HG02970 (cell line): ENCODE results near the gene SRSF8.

ENCODE experiments used
- ATAC-seq: cut with Tn5 transposase; IDR thresholded peaks from one replicate; pipeline ENCODE4 v1.9.1; 2021; ENCODE audit warnings: mild to moderate bottlenecking, moderate library complexity, moderate number of reproducible peaks; ENCODE audit not compliant: unreplicated experiment, low FRiP score

SRSF8 gene

DNA sequence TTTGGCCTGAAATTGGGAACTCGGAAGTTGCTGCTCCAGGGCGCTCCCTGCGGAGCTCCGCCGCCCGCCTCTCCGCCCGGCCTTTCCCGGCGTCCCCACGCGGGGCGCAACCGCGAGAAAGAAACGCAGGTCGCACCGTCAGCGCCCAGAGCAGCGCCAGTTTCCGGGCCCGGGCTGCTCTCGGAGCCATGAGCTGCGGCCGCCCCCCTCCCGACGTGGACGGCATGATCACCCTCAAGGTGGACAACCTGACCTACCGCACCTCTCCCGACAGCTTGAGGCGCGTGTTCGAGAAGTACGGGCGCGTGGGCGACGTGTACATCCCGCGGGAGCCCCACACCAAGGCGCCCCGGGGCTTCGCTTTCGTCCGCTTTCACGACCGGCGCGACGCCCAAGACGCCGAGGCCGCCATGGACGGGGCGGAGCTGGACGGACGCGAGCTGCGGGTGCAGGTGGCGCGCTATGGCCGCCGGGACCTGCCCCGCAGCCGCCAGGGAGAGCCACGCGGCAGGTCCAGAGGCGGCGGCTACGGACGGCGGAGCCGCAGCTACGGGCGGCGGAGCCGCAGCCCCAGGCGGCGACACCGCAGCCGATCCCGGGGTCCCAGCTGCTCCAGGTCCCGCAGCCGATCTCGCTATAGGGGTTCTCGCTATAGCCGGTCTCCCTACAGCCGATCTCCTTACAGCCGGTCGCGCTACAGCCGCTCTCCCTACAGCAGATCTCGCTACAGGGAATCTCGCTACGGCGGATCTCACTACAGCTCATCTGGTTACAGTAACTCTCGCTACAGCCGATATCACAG, 521 bp downstream of the SRSF8 start:
- peak; percentile 72 for ATAC-seq

DNA sequence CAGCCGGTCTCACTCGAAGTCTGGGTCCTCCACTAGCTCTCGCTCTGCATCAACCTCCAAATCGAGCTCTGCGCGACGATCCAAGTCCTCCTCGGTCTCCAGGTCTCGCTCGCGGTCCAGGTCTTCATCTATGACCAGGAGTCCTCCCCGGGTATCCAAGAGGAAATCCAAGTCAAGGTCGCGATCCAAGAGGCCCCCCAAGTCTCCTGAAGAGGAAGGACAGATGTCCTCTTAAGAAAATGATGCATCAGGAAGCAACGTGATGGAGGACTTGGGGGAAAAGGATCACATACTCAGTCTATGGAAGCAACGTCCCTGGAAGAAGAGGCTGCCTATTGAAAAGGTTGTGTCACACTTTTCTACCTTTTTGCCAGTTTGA, 1.1 kb downstream of the SRSF8 start:
- ATAC-seq: no peak

DNA sequence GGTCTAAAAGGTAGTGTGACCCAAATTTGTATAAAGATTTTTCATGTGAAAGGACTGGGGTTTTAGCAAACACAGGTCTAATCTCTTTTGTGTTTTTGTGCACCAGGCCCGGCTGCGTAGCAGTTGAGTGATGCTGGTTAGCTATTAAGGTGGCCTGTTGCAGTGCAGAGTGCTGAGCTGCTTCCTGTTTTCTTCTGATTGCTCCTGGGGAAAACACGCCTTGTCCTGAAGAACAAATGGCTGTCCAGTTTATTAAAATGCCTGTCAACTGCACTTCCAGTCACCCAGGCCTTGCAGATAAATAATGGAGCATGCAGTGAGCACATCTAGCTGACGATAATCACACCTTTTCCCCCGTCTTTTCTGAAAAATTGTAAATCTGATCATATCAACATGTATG, 1.8 kb downstream of the SRSF8 start:
- ATAC-seq: peak; percentile 50

DNA sequence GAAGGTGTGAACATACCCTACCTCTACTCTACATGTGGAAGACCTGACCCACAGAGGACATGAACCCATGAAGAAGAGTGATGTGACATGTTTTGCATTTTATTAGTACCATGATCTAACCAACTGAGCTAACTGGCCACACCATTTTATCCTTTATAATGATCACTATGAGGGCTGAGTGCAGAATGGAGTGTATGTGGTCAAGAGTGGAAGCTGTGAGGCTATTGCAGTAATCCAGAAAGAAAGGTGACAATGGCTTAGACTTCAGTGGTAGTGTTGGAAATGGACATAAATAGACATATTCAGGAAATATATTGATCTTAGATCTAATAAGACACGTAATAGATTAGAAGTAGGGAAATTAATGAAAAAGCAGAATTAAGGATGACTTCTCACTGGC, 3.8 kb downstream of the SRSF8 start:
- ATAC-seq: no peak

DNA sequence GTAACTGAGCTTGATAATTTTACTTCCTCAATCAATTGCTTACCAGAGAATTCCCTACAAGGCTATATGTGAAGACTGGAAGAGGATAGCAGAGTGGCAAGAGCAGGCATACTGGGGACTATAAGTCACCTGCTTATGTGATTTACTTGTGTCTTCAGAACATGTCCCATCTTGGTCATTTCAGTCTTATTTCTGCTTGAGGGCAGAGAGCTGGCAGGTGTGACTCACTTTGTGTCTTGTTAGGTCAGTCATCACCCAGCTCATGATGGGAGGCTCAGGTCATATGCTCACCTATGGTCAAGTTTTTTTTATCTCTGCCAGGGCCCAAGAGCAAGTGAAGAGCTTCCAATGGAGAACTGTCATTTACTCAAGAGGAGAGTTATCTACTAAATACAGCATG, 6.2 kb downstream of the SRSF8 start:
- no peak for ATAC-seq

DNA sequence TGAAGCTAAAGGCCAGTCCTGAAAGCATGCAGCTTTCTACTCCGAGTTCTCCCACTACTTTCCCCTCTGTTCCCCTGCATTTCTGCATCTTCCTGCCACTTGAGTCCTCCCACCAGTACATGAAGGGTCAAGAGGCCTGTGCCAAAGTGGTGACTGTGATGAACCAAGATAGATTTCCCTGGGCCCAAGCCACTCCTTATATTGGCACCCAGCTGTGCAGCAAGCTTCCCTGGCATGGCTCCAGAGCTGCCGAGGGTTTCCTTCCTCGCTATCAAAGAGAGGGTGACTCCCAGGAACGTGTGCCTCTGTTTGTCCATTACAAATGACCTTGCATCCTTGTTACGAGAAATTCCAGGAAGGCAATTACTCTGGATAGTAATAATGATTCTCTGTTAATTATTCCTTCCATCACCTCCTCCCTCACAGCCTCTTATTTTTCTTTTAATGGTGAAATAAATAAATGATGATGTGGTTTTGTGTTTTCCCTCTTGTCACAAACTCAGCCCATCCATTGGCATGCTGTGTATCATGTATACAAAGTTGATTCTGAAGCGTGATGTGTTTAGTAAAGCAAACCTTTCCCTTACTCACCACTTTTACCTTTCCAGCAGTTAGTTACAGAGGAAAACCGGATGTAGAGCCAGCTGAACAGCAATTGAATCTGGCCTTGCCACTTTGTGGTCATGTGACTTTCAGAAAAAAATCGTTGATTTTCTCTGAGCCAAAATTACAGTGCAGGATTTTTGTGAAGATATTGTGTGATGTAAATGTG, 8.3 kb downstream of the SRSF8 start:
- no peak for ATAC-seq

DNA sequence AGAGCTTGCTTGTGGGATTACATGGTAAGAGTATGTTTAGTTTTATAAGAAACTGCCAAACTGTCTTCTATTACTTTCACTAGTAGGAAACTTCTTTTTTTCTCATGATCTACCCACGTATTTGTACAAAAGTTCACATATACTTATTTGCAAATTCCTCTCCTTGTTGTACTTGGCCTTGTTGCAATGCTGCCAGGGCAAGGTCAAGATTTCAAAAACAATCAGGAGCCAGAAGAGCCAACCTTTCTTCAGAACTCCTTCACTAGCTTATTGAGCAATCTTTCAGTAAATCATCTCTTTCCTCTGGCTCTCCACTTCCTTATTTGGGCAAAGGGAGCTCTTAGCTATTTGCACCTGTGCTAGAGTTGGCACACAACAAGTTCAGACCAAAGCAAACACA, 9.7 kb downstream of the SRSF8 start:
- ATAC-seq: no peak

DNA sequence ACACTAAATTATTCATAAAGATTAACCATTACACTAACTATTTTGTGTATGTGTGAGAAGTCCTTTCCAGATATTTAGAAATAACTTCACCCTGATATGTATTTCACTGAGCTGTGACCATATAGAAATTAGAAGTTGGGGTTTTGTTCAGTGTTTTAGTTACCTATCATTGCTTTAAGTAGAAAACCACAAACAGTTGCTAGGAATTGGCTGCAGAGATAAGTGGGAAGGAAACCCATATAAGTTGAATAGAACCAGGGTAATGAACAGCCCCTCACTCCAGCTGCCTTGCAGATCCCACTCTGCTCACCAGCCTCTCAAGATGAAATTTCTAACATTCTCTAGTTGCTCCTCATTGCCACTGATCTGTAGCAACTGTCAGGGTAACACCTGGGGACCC, 10.3 kb downstream of the SRSF8 start:
- ATAC-seq: no peak

DNA sequence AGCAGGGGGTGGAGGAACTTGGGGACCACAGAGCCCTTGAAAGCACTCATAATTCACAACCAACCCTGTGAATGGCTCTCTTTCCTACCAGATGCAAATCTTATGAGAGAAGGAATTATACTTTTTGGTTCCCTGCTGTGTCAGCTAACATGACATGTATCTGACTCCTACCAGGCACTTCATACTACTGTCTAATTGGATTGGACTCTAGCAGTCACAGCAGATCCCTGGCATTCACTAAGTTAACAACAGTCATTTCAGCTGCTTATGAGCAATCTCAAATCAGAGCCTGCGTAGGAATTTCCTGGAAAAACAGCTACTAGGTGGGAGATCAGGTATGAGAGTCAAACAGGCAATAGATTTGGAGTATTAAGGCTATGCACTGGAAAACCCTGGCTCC, 11.8 kb downstream of the SRSF8 start:
- no peak for ATAC-seq

DNA sequence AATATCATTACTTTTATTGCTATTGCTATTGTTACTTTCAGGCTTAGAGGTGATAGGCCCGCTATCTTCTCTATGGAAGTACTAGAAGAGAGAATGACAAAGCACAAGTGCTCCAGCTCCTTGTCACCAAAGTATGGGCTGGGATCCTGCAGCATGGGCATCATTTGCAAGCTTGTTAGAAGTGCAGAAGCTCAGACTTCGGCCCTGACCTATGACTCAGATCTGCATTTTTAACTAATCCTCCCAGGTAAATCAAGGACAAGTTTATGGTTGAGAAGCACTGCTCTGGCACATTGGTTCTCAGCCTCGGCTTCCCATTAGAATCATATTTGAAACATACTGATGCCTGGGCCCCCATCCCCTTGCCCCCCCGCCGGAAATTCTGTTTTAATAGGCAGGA, 14.3 kb downstream of the SRSF8 start:
- no peak for ATAC-seq

DNA sequence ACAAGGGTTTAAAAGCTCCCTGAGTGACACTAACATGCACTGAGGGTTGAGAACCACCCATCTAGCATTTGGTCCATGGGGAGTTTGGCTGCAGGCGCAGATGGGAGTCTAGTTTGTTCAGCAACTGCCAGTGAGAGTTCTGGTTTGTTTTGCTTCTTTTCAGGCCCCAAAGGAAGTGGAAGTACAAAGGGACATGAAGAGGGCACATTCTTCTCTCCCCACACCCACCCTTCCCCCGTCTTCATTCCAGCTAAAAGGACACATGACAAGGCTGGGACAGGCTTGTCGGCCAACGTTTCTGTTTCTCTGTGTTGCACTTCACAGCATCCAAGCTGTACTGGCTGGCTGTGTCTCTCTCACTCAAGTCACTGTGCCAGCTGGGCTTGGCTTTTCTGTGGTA, 14.7 kb downstream of the SRSF8 start:
- ATAC-seq: no peak

DNA sequence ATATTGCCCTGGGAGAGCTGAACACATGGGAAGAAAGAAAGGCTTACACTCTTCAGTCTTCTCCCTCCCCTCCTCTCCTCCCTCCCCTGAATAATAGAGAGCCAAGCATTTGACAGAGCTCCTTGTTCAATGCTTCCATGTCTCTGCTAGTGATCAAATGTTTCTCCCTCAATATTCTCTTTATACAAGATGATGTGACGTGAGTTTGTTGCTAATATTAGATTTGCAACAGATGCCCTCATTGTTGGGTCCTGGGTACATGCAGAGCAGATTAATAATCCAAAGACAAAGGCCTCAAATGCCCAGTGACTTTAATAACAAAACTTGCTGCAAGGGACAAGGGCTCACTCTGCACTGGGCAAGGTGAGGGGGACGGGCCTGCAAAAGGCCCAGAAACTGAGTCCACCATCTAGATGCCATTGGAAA, 15.9 kb downstream of the SRSF8 start:
- ATAC-seq: no peak

DNA sequence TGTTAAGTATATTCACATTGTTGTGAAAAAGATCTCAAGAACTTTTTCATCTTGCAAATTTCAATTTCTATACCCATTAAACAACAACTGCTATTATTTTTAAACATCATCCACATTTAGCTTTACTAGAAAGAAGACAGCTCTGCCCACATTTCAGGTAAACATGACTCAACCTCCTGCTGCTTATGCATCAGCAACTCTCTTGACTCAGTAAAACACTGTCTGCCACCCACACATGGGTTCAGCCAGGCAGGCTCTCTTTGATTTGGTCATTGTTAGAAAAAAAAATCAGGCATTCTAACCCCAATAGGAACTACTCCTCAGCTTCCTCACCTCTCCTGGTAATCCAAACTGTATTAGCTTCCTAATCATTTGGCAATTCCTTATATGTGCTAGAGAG, 17.8 kb downstream of the SRSF8 start:
- ATAC-seq: no peak

DNA sequence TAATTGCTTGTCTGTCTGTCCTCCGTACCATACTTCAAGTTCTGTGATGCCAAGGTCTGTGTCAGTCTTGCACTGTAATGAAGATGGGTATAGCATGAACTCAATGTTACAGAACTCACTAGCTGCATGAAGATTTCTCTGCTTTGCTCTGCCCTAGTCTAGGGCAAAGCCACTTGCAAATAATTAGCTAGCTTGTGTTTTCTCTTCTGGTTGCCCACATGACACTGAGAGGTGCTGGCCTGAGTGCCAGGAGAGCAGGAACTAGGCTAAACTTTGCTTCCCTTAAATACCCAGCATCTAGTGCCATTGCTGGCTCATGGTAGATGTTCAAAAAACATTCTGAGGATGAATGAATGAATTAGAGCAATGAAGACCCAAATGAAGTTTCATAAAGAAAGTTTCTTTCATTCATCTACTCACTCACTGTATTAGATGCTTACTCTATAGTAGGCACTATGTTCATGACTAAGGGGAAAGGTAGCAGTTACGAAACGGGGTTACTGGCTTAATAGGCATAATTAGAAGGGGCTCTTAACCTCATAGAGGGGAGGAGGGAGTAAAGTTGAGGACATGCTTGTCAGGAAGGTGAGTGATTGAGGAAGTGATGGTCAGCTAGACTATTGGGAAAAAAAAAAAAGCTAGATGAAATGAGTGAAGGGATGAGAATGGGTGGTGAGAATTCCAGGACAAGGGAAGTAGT, 18.5 kb downstream of the SRSF8 start:
- ATAC-seq: no peak

DNA sequence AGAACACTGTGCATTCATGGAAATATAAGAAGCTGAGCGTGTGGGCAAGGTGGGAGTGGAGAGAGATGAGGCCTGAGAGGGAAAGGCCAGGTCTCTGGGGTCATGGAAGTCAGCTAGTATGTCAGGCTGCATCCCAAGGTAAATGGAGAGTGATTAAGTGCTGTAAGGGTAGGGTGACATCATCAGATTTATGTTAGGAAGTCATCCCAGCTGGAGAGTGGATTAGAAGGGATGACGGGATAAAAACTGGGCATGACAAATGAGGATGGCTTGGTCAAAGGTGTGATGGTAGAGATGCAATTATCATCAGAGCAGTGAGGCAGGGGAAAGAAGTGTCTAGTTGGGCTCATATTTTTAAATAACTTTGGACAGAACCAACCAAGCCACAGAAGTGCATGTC, 19.4 kb downstream of the SRSF8 start:
- ATAC-seq: no peak

DNA sequence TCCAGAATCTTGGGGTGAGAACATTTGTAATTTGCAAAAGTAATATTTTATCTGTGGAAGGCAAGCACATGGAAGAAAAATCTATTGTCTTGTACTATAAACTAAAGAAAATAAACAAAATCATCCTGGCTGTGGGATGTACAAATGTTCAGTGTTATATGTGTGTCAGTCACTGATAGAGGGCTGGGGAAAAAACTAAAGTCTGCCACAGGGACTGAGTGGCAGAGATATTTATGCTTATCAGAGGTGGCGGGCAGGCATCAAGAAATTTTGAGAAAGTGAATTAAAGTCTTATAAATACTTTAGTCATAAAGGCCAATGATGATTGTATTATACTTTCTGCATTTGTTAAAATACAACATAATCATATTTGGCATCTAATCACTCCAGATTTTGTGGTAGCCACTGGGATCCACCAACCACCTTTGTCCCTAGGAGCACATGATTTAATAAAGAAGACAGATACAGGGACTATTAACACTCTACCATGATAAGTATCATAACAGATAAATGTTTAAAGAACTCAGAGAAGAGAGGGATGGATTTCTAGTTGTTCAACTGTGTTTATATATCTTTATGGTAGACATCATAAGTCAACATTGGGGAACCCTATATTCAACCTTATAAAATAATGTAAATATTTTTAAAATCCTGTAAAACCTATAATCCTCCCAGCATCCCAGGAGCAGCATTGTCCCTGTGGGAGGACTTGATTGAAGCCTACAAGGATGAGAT, 20.3 kb downstream of the SRSF8 start:
- no peak for ATAC-seq

DNA sequence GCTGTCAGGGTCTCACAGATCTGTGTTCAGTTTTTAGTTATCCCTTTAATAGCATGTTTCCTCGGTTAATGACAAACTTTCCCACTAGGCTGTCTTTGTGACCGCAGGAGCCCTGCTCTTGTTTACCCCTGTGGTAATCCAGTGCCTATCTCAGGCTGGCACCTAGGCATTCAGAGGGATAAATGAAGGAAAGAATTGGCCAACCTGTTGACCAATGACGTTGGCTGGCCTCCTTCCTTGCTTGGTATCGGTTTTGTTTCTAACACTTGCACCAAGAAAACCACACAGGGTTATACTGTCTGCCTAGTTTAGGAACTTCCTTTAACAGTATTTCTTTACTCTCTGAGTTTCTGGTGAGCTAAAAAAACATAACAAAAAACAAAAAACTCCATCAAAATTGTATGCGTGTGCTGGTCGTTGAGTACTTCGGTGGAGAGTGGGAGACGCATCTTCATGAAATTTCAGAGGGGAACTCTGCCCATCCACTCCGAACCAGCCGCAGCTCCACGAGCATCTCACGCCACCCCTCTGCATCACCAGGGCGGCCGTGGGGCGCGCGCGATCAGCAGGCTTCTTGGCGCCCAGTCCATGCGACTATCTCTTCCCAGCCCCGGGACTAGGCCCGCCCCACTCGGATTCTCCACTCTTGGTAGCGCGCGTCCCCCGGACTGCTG, 22.4 kb downstream of the SRSF8 start:
- ATAC-seq: peak; percentile 41

DNA sequence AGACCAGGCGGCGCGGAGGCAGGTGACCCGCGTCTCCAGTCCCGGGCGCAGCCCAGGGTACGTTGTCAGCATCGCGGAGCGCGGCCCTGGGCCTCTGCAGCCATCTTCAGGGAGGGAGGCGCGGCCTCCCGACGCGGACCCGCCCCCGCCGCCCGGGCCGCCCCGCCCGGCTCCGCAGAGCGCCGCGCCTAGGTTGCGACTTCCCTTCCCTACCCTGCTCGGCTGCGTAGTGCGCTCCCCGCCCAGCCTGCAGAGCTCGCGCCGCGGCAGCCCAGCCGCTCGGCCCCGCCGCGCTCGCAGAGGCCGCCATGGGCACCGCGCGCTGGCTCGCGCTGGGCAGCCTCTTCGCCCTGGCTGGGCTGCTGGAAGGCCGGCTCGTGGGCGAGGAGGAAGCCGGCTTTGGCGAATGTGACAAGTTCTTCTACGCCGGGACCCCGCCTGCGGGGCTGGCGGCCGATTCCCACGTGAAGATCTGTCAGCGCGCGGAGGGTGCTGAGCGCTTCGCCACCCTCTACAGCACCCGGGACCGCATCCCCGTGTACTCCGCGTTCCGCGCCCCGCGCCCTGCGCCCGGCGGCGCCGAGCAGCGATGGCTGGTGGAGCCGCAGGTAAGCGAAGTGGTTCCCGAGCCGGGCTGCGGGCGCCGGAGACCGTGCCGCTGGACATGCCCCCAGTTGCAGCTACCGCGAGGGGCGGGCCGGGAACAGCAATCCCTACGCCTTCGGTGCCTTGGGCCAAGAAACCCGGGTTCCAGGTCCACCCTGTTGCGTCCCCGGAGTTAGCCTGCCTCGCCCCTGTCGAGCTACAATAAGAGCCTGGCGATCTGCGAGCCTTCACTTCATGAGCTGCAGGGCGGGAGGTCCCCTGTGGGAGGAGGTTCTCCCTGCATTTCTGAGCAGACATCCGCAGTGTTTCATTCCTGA, 23.2 kb downstream of the SRSF8 start, which contains the start of gene ENDOD1:
TSS of gene ENDOD1 (plus strand) at position 227 of the 923 bp plus-strand sequence. CDS start at position 309, 82 bp downstream.
- peak; percentile 87 for ATAC-seq

DNA sequence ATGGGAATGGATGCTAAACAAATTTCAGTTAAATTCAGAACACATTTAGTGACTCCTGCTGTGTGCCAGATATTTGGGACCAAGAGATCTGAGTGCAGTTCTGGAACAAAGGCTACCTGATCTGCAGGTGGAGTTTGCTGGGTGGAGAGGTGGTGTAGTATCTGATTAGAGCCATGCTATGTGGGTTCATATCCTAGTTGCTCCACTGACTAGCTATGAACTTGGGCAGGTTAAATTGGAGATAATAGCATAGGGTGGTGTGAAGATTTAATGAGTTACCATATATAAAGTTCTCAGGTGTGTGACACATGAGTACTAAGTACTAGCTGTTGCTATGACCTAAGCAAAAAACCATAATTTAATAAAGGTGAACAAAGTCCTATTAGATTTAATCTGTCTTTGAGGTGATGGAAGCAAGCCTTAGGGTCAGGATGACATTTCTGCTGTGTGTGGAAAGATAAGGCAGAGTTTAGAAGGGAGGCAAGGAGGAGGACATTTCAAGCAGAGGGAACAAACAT, 25.0 kb downstream of the SRSF8 start:
- no peak for ATAC-seq
